Measurements from ENCODE around the gene NFIB.

- TF ChIP-seq, protein P1, sequence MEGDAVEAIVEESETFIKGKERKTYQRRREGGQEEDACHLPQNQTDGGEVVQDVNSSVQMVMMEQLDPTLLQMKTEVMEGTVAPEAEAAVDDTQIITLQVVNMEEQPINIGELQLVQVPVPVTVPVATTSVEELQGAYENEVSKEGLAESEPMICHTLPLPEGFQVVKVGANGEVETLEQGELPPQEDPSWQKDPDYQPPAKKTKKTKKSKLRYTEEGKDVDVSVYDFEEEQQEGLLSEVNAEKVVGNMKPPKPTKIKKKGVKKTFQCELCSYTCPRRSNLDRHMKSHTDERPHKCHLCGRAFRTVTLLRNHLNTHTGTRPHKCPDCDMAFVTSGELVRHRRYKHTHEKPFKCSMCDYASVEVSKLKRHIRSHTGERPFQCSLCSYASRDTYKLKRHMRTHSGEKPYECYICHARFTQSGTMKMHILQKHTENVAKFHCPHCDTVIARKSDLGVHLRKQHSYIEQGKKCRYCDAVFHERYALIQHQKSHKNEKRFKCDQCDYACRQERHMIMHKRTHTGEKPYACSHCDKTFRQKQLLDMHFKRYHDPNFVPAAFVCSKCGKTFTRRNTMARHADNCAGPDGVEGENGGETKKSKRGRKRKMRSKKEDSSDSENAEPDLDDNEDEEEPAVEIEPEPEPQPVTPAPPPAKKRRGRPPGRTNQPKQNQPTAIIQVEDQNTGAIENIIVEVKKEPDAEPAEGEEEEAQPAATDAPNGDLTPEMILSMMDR (IDR thresholded peaks at IDR 0.05; ENCODE audit: insufficient read depth, low read depth, low read length) = no peak
- TF ChIP-seq EZH2 (IDR thresholded peaks at IDR 0.05; ENCODE audit: insufficient read depth, low read length) = no peak
Measured at GRCh38 chr9:14207352-14207995, 106.5 kb downstream of the NFIB start.
